GM18907 (cell line): ENCODE results near the gene TEKT5.

Experiments
- ATAC-seq: cut with Tn5 transposase; IDR thresholded peaks from one replicate; pipeline ENCODE4 v1.9.1; 2021; ENCODE audit warnings: mild to moderate bottlenecking, moderate library complexity; ENCODE audit not compliant: unreplicated experiment

Gene TEKT5

GRCh38 chr16:10581507-10581906, 113.2 kb downstream of the TEKT5 start:
- no peak for ATAC-seq

- no peak for ATAC-seq
Measured at GRCh38 chr16:10580883-10581247, 113.9 kb downstream of the TEKT5 start.

GRCh38 chr16:10579965-10580882, 114.5 kb downstream of the TEKT5 start, which contains the start of gene EMP2:
Gene EMP2 (minus strand): TSS chr16:10580598. CDS start chr16:10547617, 32,981 bp downstream.
- ATAC-seq = no peak

DNA sequence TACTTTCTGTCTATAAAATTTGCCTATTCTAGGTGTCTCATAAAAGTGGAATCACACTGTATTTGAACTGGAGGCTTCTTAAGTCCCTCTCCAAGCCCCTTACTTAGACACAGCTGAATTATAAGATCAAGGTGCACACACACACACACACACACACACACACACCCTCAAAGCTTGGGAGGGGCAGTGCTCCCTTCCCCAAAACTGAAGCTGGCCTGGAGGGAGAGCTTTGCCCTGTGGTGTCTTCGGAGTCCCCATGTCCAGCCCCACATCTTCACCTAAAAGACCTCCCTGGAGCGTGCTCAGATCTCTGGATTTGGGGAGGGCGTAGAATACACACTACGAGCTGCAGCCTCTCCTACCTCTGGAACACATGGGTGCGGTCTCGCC, 115.2 kb downstream of the TEKT5 start:
- no peak for ATAC-seq

GRCh38 chr16:10578474-10579316, 116.0 kb downstream of the TEKT5 start:
- ATAC-seq = no peak
